NK-92 (cell line): ENCODE data around the gene B3GNT3.
"Not testable (repeated sequence)": the region's sequence is repeated elsewhere in the genome, so short reads cannot be mapped to it uniquely, and the experiment has no call there.

ENCODE experiments used
- DNase-seq: peaks from one replicate; lab custom pipeline; 2025; ENCODE audit not compliant: unreplicated experiment; lab: John Stamatoyannopoulos, UW

B3GNT3 gene

GRCh38 chr19:17766543-17767131 is 28.3 kb upstream of the B3GNT3 start:
- no peak for DNase-seq

GRCh38 chr19:17767559-17767958 is 27.4 kb upstream of the B3GNT3 start:
- DNase-seq, result no peak

- no peak for DNase-seq
These were observed 24.3 kb upstream of the B3GNT3 start for GRCh38 chr19:17770613-17771012.

- DNase-seq, result no peak
These were observed 22.8 kb upstream of the B3GNT3 start for GRCh38 chr19:17772172-17772571.

GRCh38 chr19:17775245-17775927 is 19.6 kb upstream of the B3GNT3 start:
- DNase-seq, result no peak

GRCh38 chr19:17775991-17776803 is 18.7 kb upstream of the B3GNT3 start:
- DNase-seq, result no peak

- DNase-seq, result not testable (repeated sequence)
These were observed 17.1 kb upstream of the B3GNT3 start for GRCh38 chr19:17777840-17778239.

GRCh38 chr19:17778251-17778967 is 16.5 kb upstream of the B3GNT3 start:
- DNase-seq, result no peak

GRCh38 chr19:17778968-17779929 is 15.7 kb upstream of the B3GNT3 start:
- no peak for DNase-seq

- DNase-seq, result no peak
These were observed 14.2 kb upstream of the B3GNT3 start for GRCh38 chr19:17780781-17781180.

- DNase-seq, result not testable (repeated sequence)
These were observed 11.2 kb upstream of the B3GNT3 start for GRCh38 chr19:17783721-17784120.

GRCh38 chr19:17784201-17785008 is 10.5 kb upstream of the B3GNT3 start:
- DNase-seq, result no peak

GRCh38 chr19:17787274-17787913 is 7.5 kb upstream of the B3GNT3 start:
- DNase-seq, result no peak

GRCh38 chr19:17788632-17789031 is 6.3 kb upstream of the B3GNT3 start:
- DNase-seq, result no peak

GRCh38 chr19:17790059-17790780 is 4.7 kb upstream of the B3GNT3 start:
- DNase-seq, result no peak

- DNase-seq, result no peak
These were observed 567 bp upstream of the B3GNT3 start for GRCh38 chr19:17794412-17794730.

- no peak for DNase-seq
These were observed 538 bp downstream of the B3GNT3 start for GRCh38 chr19:17795495-17795856.

GRCh38 chr19:17796013-17796837 is 1.3 kb downstream of the B3GNT3 start:
- DNase-seq, result no peak
